SK-N-SH (cell line): Measurements from ENCODE around the gene EPB41L1. TPM values are rescaled to one million over a fixed set of nuclear protein-coding genes. Genes with fewer than 3 reads are reported as not detected.

Experiments used
- CTCF ChIA-PET: fragments of 300-600, 350-600 bp; formaldehyde crosslinking; extraction: SDS; loops from one replicate; lab custom pipeline; 2021; lab: Yijun Ruan, JAX
- POLR2A ChIA-PET: fragments of 350-600 bp; sonication (Branson Sonifier 250); formaldehyde crosslinking; extraction: SDS; loops from one replicate; lab custom pipeline; 2020; ENCODE audit warnings: antibody characterized with exemption, inconsistent platforms; lab: Yijun Ruan, JAX
- DNase-seq: peaks from one replicate; pipeline ENCODE4 v3.0.0; 2012
- H2AFZ ChIP-seq: fragments of 200-600 bp; sonication (generic); 2 replicates; pipeline ENCODE4 v1.8.1; 2016; ENCODE audit warnings: antibody characterized with exemption, mild to moderate bottlenecking, low read depth
- H3F3A ChIP-seq: fragments of 200-600 bp; sonication (generic); replicated peaks from 2 replicates; pipeline ENCODE3; 2016; ENCODE audit warnings: antibody characterized with exemption, mild to moderate bottlenecking; ENCODE audit not compliant: insufficient read depth
- H3K27ac ChIP-seq, 2 experiments: fragments of 200-500 bp in 1 of 2; fragments of 200-600 bp in 1 of 2; sonication (Bioruptor generic) in 1 of 2; sonication (generic), shearing (Covaris generic) in 1 of 2; 2 replicates each; pipeline versions ENCODE4 v1.5.1 to v1.6.1; 2014 to 2016; ENCODE audit warnings: low read depth in 2 of 2, inconsistent platforms in 1 of 2, low read length in 1 of 2, mild to moderate bottlenecking in 1 of 2, mixed read lengths in 1 of 2
- H3K27me3 ChIP-seq: fragments of 200-600 bp; sonication (generic), shearing (Covaris generic); 2 replicates; pipeline ENCODE4 v1.6.1; 2016; ENCODE audit warnings: mixed run types; ENCODE audit not compliant: insufficient read depth
- H3K36me3 ChIP-seq, 2 experiments: fragments of 200-500 bp in 1 of 2; fragments of 200-600 bp in 1 of 2; sonication (Bioruptor generic) in 1 of 2; sonication (generic) in 1 of 2; replicated peaks in 1 of 2; 2 replicates each; pipeline versions ENCODE3 to v1.5.1; 2014 to 2016; ENCODE audit warnings: low read length in 1 of 2, mild to moderate bottlenecking in 1 of 2; ENCODE audit not compliant: insufficient read depth in 2 of 2, control insufficient read depth in 1 of 2
- H3K4me1 ChIP-seq, 2 experiments: fragments of 200-500 bp in 1 of 2; fragments of 200-600 bp in 1 of 2; sonication (Bioruptor generic) in 1 of 2; sonication (generic), shearing (Covaris generic) in 1 of 2; 2 replicates each; pipeline versions ENCODE4 v1.5.1 to v1.6.1; 2014 to 2016; ENCODE audit warnings: low read depth in 1 of 2, low read length in 1 of 2, mixed run types in 1 of 2; ENCODE audit not compliant: insufficient read depth in 2 of 2, control insufficient read depth in 1 of 2
- H3K4me2 ChIP-seq: fragments of 200-600 bp; sonication (generic), shearing (Covaris generic); 2 replicates; pipeline ENCODE4 v1.6.1; 2017; ENCODE audit warnings: mixed run types
- H3K4me3 ChIP-seq, 2 experiments: fragments of 200-500 bp in 1 of 2; fragments of 200-600 bp in 1 of 2; sonication (Bioruptor generic) in 1 of 2; sonication (generic), shearing (Covaris generic) in 1 of 2; 2 replicates each; pipeline versions ENCODE4 v1.5.1 to v1.8.1; 2014 to 2016; ENCODE audit warnings: low read depth in 2 of 2, inconsistent platforms in 1 of 2, low read length in 1 of 2, mild to moderate bottlenecking in 1 of 2, mixed read lengths in 1 of 2, moderate library complexity in 1 of 2
- H3K79me2 ChIP-seq: fragments of 200-600 bp; sonication (generic); 2 replicates; pipeline ENCODE4 v1.8.1; 2017; ENCODE audit warnings: mild to moderate bottlenecking; ENCODE audit not compliant: insufficient read depth
- H3K9ac ChIP-seq: fragments of 200-600 bp; sonication (generic); 2 replicates; pipeline ENCODE4 v1.6.1; 2017; ENCODE audit warnings: mixed run types
- H3K9me2 ChIP-seq: fragments of 200-600 bp; sonication (generic); 2 replicates; pipeline ENCODE4 v1.6.1; 2017; ENCODE audit warnings: mixed run types
- H3K9me3 ChIP-seq: fragments of 200-600 bp; sonication (generic); 2 replicates; pipeline ENCODE4 v1.6.1; 2017; ENCODE audit warnings: mixed run types, mild to moderate bottlenecking, moderate library complexity
- H4K20me1 ChIP-seq: fragments of 200-600 bp; sonication (generic); 2 replicates; pipeline ENCODE4 v1.6.1; 2017; ENCODE audit warnings: mild to moderate bottlenecking, mixed run types; ENCODE audit not compliant: insufficient read depth
- EP300 ChIP-seq, 2 experiments: IDR thresholded peaks; 2 replicates each; pipeline versions ENCODE4 v1.4.0 to v1.6.1; 2012; ENCODE audit warnings: borderline replicate concordance in 1 of 2, low read depth in 1 of 2, low read length in 1 of 2
- EZH2phosphoT487 ChIP-seq: fragments of 200-600 bp; sonication (generic); IDR thresholded peaks from 2 replicates; pipeline ENCODE4 v1.6.1; 2017; ENCODE audit warnings: low read depth, mixed run types, mild to moderate bottlenecking, antibody characterized with exemption, moderate library complexity, borderline replicate concordance
- FOXJ3 ChIP-seq: sonication (generic); formaldehyde crosslinking; IDR thresholded peaks from 2 replicates; pipeline ENCODE4 v1.5.1; 2020; ENCODE audit warnings: mild to moderate bottlenecking, missing genetic modification reagents
- FOXM1 ChIP-seq: IDR thresholded peaks from 2 replicates; pipeline ENCODE4 v1.4.0; 2012; ENCODE audit warnings: low read depth, mild to moderate bottlenecking
- NRF1 ChIP-seq: IDR thresholded peaks from 2 replicates; pipeline ENCODE4 v1.6.1; 2012; ENCODE audit warnings: low read depth, mild to moderate bottlenecking, low read length
- SIN3A ChIP-seq: IDR thresholded peaks from 2 replicates; pipeline ENCODE4 v1.6.1; 2012; ENCODE audit warnings: low read depth, mild to moderate bottlenecking, low read length, moderate library complexity, borderline replicate concordance
- YY1 ChIP-seq: IDR thresholded peaks from 2 replicates; pipeline ENCODE4 v1.4.0; 2012; ENCODE audit warnings: low read depth, mild to moderate bottlenecking
- WGBS: methylation state at CpG from one replicate; pipeline ENCODE4 v1.1.6; 2017; ENCODE audit warnings: low lambda C conversion rate; 5-methylcytosine and 5-hydroxymethylcytosine counted together
- polyA plus RNA-seq, 3 experiments: library from polyadenylated mRNA; depleted of rRNA; stranded (reverse); fragments of >200 nt; gene quantifications; 2 replicates each; pipeline ENCODE4 v1.2.3, GENCODE V29; 2012
- TF ChIP-seq, protein P1 (sequence below): fragments of 150-350 bp; IDR thresholded peaks from 2 replicates; pipeline ENCODE4 v1.6.1; 2016; ENCODE audit warnings: mild to moderate bottlenecking, low read depth, low read length
- TF ChIP-seq, protein P2 (sequence below): IDR thresholded peaks from 2 replicates; pipeline ENCODE4 v1.6.1; 2012; ENCODE audit warnings: mild to moderate bottlenecking, low read depth, low read length, moderate library complexity

The EPB41L1 gene
- polyA plus RNA-seq, 1 of the 3 experiments (the other 2 are of a cell fraction) = 26.1 TPM

DNA sequence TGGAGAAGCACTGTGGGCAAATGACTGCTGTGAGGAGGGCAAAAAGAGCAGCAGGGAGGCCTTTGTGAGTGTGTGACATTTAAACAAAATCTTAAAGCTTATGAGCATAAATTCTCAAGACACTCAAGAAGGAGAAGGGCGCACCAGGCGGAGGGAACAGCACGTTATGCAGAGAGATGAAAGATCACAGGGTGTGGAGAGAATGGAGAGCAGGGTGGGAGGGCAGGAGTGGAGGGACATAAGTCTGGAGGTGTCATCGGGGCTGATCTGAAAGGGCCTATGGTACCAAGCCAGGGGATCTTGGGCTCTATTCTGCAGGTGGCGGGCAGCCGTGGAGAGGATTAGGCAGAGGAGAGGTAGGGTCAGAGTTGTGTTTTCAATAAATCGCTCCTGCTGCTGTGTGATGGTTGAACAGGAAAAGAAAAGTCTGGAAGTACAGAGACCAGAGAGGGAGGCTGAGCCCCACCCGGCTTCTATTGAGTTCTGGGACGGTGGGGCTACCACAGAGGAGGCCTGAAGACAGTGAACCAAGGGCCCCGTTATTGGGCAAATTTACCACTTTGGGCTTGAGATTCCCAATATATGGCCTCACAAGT is 127.3 kb downstream of the EPB41L1 start:
- TF ChIP-seq, protein P1, sequence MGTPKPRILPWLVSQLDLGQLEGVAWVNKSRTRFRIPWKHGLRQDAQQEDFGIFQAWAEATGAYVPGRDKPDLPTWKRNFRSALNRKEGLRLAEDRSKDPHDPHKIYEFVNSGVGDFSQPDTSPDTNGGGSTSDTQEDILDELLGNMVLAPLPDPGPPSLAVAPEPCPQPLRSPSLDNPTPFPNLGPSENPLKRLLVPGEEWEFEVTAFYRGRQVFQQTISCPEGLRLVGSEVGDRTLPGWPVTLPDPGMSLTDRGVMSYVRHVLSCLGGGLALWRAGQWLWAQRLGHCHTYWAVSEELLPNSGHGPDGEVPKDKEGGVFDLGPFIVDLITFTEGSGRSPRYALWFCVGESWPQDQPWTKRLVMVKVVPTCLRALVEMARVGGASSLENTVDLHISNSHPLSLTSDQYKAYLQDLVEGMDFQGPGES = no peak
- TF ChIP-seq YY1 = no peak
- TF ChIP-seq FOXJ3 = no peak
- TF ChIP-seq, protein P2, sequence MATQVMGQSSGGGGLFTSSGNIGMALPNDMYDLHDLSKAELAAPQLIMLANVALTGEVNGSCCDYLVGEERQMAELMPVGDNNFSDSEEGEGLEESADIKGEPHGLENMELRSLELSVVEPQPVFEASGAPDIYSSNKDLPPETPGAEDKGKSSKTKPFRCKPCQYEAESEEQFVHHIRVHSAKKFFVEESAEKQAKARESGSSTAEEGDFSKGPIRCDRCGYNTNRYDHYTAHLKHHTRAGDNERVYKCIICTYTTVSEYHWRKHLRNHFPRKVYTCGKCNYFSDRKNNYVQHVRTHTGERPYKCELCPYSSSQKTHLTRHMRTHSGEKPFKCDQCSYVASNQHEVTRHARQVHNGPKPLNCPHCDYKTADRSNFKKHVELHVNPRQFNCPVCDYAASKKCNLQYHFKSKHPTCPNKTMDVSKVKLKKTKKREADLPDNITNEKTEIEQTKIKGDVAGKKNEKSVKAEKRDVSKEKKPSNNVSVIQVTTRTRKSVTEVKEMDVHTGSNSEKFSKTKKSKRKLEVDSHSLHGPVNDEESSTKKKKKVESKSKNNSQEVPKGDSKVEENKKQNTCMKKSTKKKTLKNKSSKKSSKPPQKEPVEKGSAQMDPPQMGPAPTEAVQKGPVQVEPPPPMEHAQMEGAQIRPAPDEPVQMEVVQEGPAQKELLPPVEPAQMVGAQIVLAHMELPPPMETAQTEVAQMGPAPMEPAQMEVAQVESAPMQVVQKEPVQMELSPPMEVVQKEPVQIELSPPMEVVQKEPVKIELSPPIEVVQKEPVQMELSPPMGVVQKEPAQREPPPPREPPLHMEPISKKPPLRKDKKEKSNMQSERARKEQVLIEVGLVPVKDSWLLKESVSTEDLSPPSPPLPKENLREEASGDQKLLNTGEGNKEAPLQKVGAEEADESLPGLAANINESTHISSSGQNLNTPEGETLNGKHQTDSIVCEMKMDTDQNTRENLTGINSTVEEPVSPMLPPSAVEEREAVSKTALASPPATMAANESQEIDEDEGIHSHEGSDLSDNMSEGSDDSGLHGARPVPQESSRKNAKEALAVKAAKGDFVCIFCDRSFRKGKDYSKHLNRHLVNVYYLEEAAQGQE = no peak
- no peak for TF ChIP-seq EZH2phosphoT487
- TF ChIP-seq FOXM1 = no peak
- TF ChIP-seq SIN3A = no peak
- TF ChIP-seq NRF1 = no peak
- no peak for TF ChIP-seq EP300 (IDR thresholded peaks at IDR 0.05; ENCODE audit: borderline replicate concordance in 1 of 2, low read depth in 1 of 2, low read length in 1 of 2)
- POLR2A ChIA-PET = no interaction called here
- DNase-seq = no peak
- H3K36me3 ChIP-seq = no peaks in the 10 kb centered on the region
- H3K9me2 ChIP-seq = no peaks in the 10 kb centered on the region
- no peaks in the 10 kb centered on the region for H3K4me1 ChIP-seq
- H3K27ac ChIP-seq = no peak overlapping the region
- no peak overlapping the region for H3K9ac ChIP-seq
- no peaks in the 10 kb centered on the region; the same call in none of the 2 replicates for H3K27me3 ChIP-seq
- H3K9me3 ChIP-seq = no peaks in the 10 kb centered on the region
- CTCF ChIA-PET = no interaction called here
- WGBS = 61% methylated on average over 10 of the region's 10 CpGs
- H4K20me1 ChIP-seq = no peaks in the 10 kb centered on the region
- H3K4me3 ChIP-seq = no peak overlapping the region
- H3F3A ChIP-seq = no peaks in the 10 kb centered on the region
- no peaks in the 10 kb centered on the region for H3K79me2 ChIP-seq
- H3K4me2 ChIP-seq = no peak overlapping the region
- H2AFZ ChIP-seq = no peak overlapping the region

Other genes with a start within 250 kb of the EPB41L1 start
- gene SCAND1, start 200.2 kb upstream of the EPB41L1 start, polyA plus RNA-seq (2012; rRNA removed) = 26.4 and 44.1 TPM in 2 replicates
- 5.6 and 6.6 TPM in 2 replicates for gene CNBD2, start 186.2 kb upstream of the EPB41L1 start, polyA plus RNA-seq (2012; rRNA removed)
- gene AAR2, start 81.7 kb downstream of the EPB41L1 start, polyA plus RNA-seq (2012; rRNA removed) = 17.4 and 23.4 TPM in 2 replicates
- gene DLGAP4, start 151.6 kb downstream of the EPB41L1 start, polyA plus RNA-seq (2012; rRNA removed) = 12.7 and 31.2 TPM in 2 replicates